HG03354 (cell line): ENCODE measurements around the gene PTCHD1.

Experiments used
- ATAC-seq: cut with Tn5 transposase; IDR thresholded peaks from one replicate; pipeline ENCODE4 v1.9.1; 2021; ENCODE audit warnings: mild to moderate bottlenecking; ENCODE audit not compliant: unreplicated experiment, poor library complexity, severe bottlenecking

Gene PTCHD1

DNA sequence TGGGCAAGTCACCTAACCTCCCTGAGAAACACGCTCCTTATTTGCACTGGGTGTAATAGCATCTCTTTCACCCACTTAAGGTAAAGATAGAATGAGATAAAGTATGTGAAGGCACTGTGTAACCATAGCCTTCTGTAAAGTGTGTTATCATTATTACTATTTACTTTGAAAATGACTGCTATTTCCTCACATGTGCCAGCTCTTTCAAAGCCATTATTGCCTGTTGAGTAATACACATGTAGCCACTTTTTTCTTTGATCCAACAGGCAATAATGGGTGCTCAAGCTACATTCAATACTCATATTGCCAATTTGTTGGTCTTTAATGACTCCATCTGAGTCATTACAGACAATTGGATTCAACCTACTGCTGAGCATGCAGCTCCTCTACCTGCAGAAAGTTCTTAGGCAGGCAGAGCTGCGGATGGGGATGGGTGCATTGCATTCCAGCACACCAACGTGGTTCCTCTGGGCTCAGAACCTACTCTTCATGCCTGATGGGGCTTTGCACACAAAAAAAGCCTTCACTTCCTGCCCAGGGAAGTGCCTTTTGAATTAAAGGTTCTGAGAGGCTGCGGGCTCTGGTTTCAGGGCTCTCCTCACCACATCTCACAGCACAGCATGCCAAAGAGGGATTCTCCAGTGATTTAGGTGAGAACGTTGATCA is 9.7 kb downstream of the PTCHD1 start:
- no peak for ATAC-seq

- ATAC-seq: no peak
Measured at GRCh38 chrX:23344904-23345271, 10.2 kb downstream of the PTCHD1 start.

DNA sequence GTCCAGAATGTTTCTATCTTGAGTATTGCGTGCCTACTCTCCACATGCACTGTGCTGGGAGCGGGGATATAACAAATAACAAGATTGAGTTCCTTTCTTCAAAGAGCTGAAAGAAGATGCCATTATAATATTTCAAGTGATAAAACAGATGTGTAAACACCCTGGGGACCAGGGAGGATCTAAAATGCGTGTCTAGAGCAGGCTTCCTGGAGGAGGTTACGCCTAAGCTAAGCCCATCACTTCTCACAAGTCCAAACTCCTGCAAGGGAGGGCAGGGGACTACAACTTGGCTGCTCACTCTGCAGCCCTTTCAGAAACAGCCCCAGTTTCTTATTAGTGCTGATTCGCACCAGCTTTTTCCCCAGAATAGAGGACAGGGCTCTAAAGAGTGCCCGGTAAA is 21.5 kb downstream of the PTCHD1 start:
- no peak for ATAC-seq

DNA sequence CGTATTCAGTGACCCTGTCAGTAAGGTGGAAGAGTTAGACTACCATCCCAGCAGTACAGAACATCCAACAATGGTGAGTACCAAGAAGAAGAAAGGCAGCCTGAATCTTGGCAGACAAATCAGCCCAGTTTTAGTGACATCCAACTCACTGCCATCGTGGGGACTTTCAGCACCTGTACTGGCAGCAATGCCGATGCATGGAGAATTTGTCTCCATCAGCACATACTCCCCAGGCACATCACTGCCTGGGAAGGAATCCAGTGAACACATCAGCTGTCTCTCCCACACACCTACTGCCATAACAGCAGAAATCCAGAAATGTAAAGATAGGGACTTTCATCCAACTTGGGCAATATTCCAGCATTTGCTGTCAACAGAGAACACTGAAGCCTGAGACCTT is 29.8 kb downstream of the PTCHD1 start:
- ATAC-seq: no peak

GRCh38 chrX:23365541-23365940 is 30.9 kb downstream of the PTCHD1 start:
- ATAC-seq: no peak

DNA sequence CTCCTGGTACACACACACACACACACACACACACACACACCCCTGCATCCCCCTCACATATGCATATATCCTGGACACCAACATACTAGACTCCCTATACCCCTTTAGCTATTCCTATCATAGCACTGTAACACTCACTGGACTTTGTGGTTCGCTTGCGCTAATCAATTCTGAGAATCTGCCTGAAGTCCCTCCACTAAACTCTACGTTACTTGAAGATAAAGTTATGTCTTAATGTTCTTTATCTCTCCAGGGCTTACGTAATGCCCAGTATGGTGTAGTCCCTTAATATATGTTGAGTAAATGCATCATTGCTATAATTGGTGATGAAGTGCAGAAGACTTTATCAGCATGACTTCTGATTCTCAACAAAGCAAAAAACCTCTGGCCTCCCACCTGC is 32.3 kb downstream of the PTCHD1 start:
- ATAC-seq: no peak

DNA sequence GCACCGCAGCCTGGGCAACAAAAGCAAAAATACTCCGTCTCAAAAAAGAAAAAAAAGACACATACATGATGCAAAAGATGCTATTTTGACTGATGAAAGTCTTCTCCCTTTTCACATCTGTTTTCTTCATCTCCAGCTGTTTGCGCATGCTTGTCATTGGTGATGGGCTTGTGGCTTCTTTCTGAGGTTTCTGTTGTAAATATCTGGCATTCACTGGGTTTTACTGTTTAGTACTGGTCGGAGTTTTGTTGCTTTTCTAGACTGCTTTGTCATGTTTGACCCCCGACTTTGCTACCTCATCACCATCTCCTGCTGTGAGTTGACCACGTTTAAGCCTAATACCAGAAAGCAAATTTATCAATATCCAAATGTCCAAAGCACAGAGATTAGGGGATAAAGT is 34.4 kb downstream of the PTCHD1 start:
- ATAC-seq: no peak

DNA sequence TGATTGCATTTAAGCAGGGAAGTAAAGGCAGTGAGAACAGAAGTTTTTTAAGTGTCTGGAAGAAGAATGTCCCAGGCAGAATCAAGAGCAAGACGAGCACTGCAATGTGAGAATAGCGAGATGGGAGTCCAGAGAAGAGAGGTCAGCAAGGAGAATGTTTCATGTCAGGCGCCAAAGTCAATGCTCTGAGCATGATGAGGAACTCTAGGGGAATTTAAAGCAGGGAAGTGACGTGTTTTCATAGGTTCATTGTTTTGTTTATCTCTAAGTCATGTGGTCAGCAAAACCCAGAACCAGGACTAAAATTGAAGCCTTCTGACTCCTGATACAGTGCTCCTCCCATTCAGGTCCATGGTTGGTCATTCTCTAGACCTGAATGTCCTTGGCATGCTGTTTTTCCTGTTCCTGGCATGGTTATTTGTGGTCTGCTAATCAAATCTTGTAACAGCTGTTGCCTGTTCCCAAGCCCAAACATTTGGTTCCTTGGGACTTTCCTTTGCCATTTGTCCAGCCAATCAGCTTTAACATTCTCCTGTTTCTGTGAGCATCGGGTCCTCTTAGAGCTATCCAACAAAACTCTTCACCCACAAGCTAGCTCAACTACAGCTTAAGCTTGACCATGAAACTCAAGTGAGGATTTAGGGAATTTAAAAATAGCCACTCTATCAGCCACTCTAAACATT is 37.7 kb downstream of the PTCHD1 start:
- no peak for ATAC-seq

DNA sequence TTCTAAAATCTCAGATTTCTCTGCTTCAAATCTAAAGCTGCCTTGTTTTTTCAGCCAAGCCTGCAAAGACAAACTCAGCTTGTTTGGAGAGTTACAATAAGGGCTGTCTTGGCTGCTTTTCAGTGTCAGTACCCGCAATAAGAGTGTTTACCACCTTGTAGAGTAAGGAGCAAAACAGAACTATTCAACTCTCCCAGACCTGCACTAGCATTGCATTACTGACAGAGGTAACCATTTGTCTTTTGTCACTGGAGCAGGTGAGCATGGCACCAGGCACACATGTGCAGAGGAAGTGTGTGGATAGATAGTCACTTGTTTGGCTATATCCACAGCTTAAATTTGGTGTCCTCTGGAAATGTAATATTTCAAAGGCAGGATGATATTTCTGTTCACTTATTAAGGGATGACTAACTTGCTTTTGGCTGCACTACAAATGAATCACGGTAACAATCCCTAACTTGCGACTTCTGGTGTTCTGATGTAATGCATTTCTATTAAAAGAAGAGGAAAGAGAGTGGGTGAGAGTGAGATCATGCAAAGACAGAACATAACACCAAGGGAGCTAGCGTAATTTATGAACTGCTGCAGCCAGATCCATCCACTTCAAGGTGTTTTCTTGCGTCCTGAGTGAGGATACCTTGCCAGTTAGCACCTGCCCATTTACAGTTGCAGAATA is 38.6 kb downstream of the PTCHD1 start:
- ATAC-seq: no peak

DNA sequence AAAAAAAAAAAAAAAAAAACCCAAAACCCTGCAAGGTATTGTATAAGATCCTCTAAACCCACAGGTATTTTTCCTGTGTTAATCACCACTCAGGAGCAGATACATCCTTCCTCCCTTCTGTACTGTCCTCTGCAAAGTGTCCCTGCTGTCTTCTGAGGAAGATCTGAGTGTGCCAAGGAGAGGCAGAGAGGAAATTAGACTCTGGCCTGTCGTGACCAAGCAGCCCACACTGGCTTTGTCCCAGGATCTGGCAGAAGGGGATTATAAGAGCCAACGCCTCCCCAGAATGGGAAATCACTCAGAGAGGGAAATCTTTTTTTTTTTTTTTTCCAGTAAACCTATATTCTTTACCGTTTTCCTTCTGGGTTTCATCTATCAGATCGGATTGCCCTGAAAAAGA is 39.6 kb downstream of the PTCHD1 start:
- no peak for ATAC-seq

- no peak for ATAC-seq
Measured at GRCh38 chrX:23376581-23376980, 41.9 kb downstream of the PTCHD1 start.

- ATAC-seq: no peak
Measured at GRCh38 chrX:23380581-23380980, 45.9 kb downstream of the PTCHD1 start.

GRCh38 chrX:23381099-23382087 is 46.7 kb downstream of the PTCHD1 start:
- no peak for ATAC-seq

- no peak for ATAC-seq
Measured at GRCh38 chrX:23382572-23382971, 47.9 kb downstream of the PTCHD1 start.

- ATAC-seq: no peak
Measured at GRCh38 chrX:23383411-23383810, 48.8 kb downstream of the PTCHD1 start.

- no peak for ATAC-seq
Measured at GRCh38 chrX:23385242-23385641, 50.6 kb downstream of the PTCHD1 start.

DNA sequence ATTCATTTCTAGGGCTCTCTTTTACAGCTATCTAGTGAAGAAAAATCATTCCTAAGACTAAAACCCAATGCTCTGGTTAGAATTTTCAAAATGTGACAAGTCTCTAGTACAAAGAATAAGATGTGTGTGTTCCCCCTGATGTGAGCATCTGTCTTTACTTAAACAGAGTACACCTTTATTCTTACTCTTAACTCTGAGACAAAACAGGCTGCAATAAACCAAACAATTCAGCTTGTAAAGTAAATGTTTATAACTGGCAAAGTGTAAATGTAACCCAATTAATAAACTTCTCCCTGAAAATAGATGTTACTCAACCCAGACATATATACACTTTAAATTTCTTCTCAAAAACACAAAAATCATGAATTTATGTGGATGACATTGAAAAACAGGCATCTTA is 51.6 kb downstream of the PTCHD1 start:
- no peak for ATAC-seq

GRCh38 chrX:23386726-23387125 is 52.1 kb downstream of the PTCHD1 start:
- no peak for ATAC-seq

- no peak for ATAC-seq
Measured at GRCh38 chrX:23387550-23388184, 53.0 kb downstream of the PTCHD1 start.
